GM08714 (cell line): ENCODE results near the gene ACTRT2.

Experiments
- H3K4me3 ChIP-seq: fragments of 200-500 bp; sonication (Bioruptor generic); 2 replicates; pipeline ENCODE4 v1.5.1; 2014; ENCODE audit warnings: mild to moderate bottlenecking, low read length, inconsistent platforms
- ZNF274 ChIP-seq: IDR thresholded peaks from 2 replicates; pipeline ENCODE4 v1.6.1; 2012; ENCODE audit warnings: mild to moderate bottlenecking, low read depth, low read length

Gene ACTRT2

DNA sequence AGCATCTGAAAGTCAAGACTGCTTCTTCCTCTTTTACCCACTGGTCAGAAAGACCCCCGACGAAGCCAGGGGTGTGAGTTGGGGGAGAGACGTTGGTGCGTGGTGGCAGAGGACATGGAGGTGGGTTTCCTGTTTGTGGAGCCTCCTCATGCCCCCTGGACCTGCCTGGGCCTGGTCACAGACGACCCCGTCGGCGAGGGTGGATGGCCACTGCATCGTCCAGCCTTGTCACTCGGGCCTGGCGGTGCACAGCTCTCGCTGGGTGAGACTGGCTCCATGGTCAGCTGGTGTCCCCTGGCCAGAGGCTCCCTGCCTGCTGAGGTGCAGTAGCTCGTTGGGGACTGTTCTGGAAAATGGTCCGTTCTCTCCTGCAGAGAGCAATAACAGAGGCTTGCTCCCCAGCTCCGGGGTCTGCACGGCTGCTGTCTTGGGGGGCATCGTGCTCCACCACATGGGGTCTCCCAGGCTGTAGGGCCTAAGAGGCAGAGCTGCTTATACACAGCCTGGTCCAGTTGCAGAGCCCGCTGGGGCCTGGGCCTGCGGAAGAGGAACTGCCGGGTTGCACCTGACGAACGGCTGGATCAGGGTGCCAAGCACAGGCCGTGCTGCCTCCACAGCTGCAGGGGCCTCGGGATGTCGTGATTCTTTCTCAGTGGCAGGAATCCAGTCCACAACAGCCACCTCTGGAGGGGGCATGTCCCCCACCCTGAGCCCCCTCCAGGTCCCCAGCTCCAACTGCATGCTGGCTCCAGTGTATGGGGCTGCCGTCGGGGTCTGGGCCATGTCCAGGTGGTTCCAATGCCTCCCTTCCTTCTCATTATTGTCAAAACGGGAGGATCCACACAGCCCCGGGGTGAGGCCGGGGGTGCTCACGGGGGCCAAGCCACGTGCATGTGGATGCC lies 18.0 kb upstream of the ACTRT2 start:
- TF ChIP-seq ZNF274: no peak
- H3K4me3 ChIP-seq: no peak overlapping the region

DNA sequence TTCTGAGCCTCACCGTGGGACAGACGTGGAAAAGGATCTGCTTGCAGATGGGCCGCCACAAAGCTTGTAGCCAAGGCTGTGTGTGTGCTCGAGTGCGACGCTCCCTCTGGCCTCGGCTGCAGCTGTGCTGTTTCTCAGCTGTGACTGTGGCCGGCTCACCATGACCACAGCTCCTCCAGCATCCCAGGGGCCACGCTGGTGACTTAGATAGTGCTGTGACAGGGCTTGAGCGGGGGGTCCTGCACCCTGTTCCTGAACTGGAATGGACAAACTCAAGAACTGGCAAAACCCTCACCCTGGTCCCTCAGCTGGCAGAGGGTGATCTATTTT lies 17.4 kb upstream of the ACTRT2 start:
- H3K4me3 ChIP-seq: no peak overlapping the region
- no peak for TF ChIP-seq ZNF274

DNA sequence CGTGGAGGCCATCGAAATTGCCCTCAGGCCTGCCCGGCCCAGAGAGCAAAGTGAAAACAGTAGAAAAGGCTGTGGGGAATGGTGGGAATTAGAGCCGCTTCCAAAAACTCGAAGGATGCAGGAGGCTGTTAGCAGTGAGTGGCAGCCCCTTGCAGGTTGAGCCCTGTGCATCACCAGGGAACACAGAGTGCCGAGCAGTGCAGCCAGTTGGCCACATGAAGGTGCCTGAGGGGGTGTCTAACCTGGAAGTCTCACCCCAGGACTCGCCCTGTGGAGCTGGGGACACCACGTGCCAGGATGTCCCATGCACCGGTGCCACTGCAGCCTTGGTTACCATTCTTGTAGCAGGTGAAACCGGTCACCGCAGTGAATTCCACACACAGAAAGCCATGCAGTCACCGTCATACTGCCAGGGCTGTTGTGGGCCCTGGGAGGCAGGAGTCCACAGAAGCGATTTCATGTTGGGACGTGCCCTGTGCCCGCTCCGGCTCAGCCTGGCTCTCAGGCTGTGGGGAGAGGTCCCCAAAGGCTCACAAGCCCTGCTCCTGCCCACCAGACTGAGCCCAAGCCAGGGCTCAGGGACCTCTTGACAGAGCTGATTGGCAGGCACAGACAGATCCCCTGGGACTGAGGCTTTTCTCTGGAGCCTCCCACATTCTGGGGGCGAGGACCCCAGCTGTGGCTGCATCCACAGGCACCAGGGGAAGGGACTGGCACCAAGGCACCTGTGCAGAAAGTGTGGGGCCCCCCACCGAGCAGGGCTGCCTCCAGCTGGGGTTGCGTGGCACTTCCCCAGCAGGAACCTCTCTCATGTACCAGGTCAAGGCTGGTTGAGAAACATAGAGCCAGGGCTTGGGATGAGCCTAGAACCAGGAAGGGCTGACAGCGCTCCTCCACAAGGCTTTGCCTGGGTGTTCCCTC lies 16.7 kb upstream of the ACTRT2 start:
- H3K4me3 ChIP-seq: no peak overlapping the region
- TF ChIP-seq ZNF274: no peak

DNA sequence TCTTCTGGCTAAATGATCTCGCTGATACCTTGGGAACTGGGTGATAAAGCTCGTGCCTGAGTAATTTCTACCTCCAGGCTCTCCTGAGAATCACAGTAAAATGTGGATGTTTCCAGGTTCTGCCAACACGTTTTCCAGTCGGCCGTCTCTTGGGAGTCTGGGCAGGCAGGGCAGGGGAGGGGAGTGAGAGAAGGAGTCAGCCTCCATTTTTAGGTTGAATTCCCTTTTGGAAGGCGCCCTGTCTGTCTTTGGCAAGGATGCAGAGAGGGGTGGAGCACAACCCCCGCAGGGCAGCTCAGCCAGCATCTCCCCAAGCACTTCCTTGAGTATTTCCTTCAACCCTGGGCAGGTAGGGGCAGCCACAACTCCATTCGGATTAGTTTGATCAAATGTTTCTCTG lies 15.5 kb upstream of the ACTRT2 start:
- no peak for TF ChIP-seq ZNF274
- H3K4me3 ChIP-seq: no peak overlapping the region

DNA sequence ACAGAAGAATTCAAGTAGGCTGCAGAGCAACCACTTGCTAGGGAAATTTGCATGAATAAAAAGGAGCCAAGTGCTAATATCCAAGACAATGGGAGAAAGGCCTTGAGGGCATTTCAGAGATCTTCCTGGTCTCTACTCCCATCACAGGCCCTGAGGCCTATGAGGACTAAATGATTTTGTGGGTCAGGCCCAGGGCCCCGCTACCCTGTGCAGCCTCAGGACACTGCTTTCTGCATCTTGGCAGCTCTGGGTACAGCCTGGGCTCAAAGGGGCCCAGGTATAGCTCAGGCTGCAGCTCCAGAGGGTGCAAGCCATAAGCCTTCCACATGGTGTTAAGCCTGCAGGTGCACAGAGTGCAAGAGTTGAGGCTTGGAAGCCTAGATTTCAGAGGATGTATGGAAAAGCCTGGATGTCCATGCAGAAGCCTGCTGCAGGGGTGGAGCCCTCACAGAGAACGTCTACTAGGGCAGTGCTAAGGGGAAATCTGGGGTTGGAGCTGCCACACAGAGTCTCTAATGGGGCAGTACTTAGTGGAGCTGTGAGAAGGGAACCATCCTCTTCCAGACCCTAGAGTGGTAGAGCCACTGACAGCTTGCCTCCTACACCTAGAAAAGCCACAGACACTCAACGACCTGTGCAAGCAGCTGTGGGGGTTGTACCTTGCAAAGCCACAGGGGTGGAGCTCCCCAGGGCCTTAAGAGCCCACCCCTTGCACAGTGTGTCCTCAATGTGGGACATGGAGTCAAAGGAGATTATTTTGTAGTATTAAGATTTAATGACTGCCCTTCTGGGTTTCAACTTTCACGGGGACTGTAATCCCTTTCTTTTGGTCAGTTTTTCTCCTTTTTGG lies 13.7 kb upstream of the ACTRT2 start:
- no peak for TF ChIP-seq ZNF274
- H3K4me3 ChIP-seq: no peak overlapping the region

DNA sequence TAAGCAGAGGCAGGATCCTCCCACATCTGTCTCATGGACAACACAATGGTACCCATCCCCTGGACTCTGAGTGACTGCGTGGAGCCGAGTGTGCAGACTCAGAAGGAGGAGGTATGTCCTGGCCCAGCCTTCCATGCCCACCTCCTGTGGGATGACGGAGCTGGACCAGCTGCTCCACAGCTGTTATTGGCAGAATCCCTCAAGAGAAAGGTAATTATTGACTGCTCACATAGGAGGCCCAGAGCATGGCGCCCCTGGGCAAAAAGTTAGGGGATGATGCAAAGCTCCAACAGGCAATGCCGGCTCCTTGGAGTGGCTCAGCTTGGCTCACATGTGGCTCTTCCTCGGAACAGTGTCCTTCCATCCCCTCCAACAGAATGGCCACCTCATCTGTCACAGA lies 12.2 kb upstream of the ACTRT2 start:
- no peak for TF ChIP-seq ZNF274
- H3K4me3 ChIP-seq: no peak overlapping the region

DNA sequence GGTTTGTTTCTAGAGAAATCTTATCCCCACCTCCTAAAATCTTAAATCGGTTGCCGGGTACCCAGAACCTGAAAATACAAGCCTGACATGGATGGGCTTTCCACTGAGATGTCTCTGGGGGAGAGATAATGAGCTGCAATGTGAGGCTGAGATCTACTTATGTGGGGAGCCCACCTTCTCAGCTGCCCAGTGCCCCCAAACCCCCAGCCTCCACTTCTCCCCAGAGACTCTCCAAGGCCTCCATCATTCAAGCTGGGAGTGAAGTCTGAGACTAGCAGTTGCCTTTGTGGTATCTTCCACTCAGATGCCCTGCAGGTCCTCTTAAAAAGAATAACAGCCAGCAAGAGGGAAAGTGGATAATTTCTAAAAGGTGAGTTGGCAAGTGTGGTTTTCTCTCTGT lies 11.7 kb upstream of the ACTRT2 start:
- no peak for TF ChIP-seq ZNF274
- H3K4me3 ChIP-seq: no peak overlapping the region

DNA sequence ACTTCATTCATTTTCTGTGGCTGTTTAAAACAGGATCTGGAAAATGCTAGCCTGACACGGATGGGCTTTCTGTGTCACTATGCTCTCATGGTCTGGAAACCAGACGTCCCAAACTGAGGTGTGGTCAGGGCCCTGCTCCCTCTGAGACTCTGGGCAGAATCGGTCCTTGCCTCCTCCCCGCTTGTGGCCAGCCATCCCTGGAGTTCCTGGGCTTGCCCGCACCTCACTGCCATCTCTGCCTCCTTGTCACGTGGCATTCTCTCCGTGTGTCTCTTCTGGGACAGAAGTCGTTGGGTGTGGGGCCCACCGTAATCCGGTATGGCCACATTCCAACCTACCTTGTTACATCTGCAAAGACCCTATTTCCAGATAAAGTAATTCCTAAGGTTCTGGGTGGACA lies 10.1 kb upstream of the ACTRT2 start:
- no peak overlapping the region for H3K4me3 ChIP-seq
- no peak for TF ChIP-seq ZNF274

DNA sequence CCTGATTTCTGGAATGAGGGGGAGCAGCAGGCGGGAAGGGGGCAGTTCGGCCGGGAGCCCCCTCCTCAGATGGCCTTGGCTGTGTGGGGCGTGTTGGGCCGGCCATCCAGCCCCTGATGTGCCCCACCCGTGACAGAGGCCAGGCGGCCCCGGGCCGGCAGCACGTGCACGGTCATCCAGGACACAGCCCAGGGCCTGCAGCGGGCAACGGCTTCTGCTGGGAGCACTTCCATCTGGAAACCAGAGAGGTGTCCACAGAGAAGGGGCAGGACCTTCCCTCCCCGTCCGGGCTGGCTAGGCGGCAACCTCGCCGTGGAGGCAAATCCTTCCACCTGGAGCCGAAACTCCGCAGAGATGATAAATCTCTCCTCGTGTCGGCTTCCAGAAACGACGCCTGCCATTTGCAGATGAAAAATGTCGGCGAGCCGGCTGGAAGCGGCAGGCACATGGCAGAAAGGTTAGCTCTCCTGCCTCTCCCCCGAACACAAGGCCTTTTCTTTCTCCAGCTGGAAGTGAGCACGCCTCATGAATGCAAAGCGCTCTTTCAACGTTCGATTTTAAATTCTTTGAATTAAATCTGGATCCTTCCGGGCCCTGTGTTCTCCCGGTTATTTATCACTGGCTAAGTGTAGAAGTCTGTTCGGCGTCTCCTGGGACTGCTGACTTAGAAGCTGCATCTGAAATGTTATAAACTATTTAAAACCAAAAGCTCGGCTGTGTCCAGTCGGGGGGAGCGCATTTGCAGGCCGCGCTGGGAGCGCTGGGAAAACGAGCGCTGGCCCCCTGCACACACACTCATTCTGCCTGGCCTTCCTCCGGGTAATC lies 9.4 kb upstream of the ACTRT2 start:
- TF ChIP-seq ZNF274: no peak
- H3K4me3 ChIP-seq: no peak overlapping the region

DNA sequence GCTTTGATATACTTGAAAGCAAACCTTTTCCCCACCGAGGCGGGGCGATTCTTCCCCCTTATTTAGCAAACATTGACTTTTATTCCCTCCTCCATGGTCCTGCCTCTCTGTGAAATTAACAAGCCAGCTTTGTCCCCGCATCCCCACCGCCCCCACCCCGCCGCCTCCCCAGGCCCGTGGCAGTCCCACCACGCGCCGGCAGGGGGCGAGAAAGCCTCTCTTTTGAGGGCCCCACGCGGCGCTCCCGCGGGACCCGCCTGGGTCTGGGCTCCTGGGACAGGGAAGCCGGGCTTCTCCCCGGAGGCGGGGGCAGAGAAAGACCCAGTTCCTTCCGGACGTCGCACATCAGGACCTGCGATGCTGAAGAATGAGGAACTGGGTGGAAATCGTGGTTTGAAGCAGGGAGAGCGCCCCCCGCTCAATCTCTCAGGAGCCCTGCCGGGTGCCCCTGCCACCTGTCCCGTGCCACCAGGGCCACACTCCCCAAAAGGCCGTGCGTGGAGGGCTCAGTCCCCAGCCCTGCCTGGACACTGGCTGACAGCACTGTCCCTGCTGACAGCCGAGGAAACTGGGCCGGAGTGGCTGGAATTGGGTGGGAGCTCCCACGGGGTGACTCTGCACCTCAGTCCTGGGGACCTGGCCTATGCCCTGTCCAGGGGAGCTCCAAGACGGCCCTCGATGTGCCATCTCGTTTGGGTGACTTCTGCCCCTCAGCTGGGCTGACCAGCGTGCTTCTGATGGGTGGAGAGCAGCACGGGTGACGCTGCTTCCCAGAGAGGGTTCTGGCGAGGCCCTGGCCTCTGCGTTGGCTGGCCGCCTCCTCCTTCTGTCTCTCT lies 8.6 kb upstream of the ACTRT2 start:
- H3K4me3 ChIP-seq: no peak overlapping the region
- TF ChIP-seq ZNF274: no peak

DNA sequence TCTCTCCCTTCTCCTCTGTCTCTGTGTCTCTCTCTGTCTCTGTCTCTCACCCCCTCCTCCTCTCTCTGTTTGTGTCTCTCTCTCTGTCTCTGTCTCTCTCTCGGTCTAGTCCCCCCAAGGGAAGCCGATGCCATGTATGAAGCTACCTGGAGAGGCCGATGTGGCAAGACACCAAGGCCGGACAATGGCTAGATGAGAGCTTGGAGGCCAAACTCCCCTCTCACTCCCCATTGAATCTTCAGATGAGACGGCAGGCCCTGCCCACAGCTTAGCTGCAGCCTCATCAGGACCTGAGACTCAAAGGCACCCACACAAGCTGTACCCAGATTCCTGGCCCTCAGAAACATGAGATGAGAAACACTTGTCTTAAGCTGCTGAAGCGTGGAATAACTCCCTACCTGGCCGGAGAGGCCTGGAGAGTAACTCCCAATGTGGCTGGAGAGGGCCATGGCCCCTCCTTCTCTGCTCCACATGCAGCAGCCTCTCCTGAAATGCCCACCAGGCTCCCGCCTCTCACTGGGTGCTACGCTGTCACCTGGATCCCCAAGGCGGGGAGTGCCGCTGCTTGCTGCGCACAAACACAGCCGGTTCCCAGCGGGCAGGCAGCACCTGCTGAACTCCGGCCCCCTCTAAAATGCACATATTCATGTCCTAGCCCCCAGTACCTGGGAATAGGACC lies 7.8 kb upstream of the ACTRT2 start:
- H3K4me3 ChIP-seq: no peak overlapping the region
- no peak for TF ChIP-seq ZNF274

DNA sequence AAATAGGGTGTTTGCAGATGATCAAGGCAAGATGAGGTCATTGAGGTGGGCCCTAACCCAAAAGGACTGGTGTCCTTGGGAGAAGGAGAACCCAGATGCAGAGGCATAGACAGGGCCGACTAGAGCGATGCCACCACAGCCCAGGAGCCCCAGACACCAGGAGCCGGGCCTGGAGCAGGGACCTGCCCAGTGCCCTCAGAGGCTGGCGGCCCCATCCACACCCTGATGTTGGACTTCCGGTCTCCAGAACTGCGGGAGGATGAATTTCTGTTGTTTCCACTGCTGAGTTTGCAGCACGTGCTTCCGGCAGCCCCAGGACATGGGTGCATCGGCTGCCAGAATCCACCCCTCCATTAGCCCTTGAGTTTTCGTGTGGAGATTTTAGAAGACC lies 7.2 kb upstream of the ACTRT2 start:
- H3K4me3 ChIP-seq: no peak overlapping the region

More for the DNA sequence above, 7.2 kb upstream of the ACTRT2 start:
- TF ChIP-seq ZNF274: no peak
